Natural killer cell (primary cell): ENCODE data around the gene GRHL1. TPM values are rescaled to one million over a fixed set of nuclear protein-coding genes. Genes with fewer than 3 reads are reported as not detected.

ENCODE experiments used
- ATAC-seq, 3 donors: fragments of 150-1000 bp in 2 of 3; fragments of 200-7000 bp in 1 of 3; cut with Tn5 transposase; 1 replicate in 1 of 3; 2 replicates in 2 of 3; pipeline ENCODE4 v1.10.0; 2021; ENCODE audit warnings: mild to moderate bottlenecking in 2 of 3, moderate library complexity in 2 of 3
- DNase-seq, 2 donors: peaks; one replicate each; pipeline versions ENCODE4 v3.0.0 to v3.0.0-alpha.2; 2013 to 2021; ENCODE audit warnings: mixed read lengths in 1 of 2
- H3K27ac ChIP-seq: one replicate; pipeline ENCODE4 v1.5.1; 2013; ENCODE audit warnings: mild to moderate bottlenecking, low read length
- H3K27me3 ChIP-seq: one replicate; pipeline ENCODE4 v1.6.1; 2013; ENCODE audit warnings: low read length; ENCODE audit not compliant: control insufficient read depth, insufficient read depth
- H3K36me3 ChIP-seq: one replicate; pipeline ENCODE4 v1.6.1; 2013; ENCODE audit warnings: low read length; ENCODE audit not compliant: control insufficient read depth, insufficient read depth
- H3K4me1 ChIP-seq: one replicate; pipeline ENCODE4 v1.6.1; 2013; ENCODE audit warnings: low read length; ENCODE audit not compliant: control insufficient read depth, insufficient read depth
- H3K4me3 ChIP-seq: one replicate; pipeline ENCODE4 v1.5.1; 2013; ENCODE audit warnings: low read length
- H3K9me3 ChIP-seq: one replicate; pipeline ENCODE4 v1.6.1; 2013; ENCODE audit warnings: low read length; ENCODE audit not compliant: control insufficient read depth, insufficient read depth
- H3K27ac Mint-ChIP-seq, 2 donors: one replicate each; pipeline ENCODE4 v1.8.0; 2022; ENCODE audit warnings: mild to moderate bottlenecking in 2 of 2, mixed read lengths in 2 of 2, moderate library complexity in 1 of 2
- H3K27me3 Mint-ChIP-seq, 2 donors: one replicate each; pipeline ENCODE4 v1.8.0; 2022; ENCODE audit warnings: low read depth in 2 of 2, mixed read lengths in 2 of 2
- H3K36me3 Mint-ChIP-seq: one replicate; pipeline ENCODE4 v1.8.0; 2022; ENCODE audit warnings: mixed read lengths
- H3K4me1 Mint-ChIP-seq, 2 donors: one replicate each; pipeline ENCODE4 v1.8.0; 2022; ENCODE audit warnings: mixed read lengths in 2 of 2
- H3K4me3 Mint-ChIP-seq: one replicate; pipeline ENCODE4 v1.8.0; 2022; ENCODE audit warnings: mild to moderate bottlenecking, moderate library complexity, mixed read lengths
- H3K9me3 Mint-ChIP-seq, 2 donors: one replicate each; pipeline ENCODE4 v1.8.0; 2022; ENCODE audit warnings: mixed read lengths in 2 of 2
- WGBS: methylation state at CpG from one replicate; pipeline ENCODE4 v1.1.7; 2013; ENCODE audit warnings: missing lambda C conversion rate; ENCODE audit not compliant: insufficient coverage; 5-methylcytosine and 5-hydroxymethylcytosine counted together
- intact Hi-C: fragments of 100-400 bp; cut with micrococcal nuclease; formaldehyde crosslinking; loops from one replicate; pipeline ENCODE4 v1.14.2; 2022
- total RNA-seq, 4 donors: library from RNA; stranded (reverse); fragments of 120-200 nt in 1 of 4; gene quantifications; one replicate each; pipeline versions ENCODE4 v1.2.3 to v1.2.4, GENCODE V29; 2013 to 2022
- TF ChIP-seq, protein P1 (sequence below): fragments of 200-600 bp; IDR thresholded peaks from one replicate; pipeline ENCODE4 v1.8.0; 2022; ENCODE audit warnings: antibody characterized with exemption

The GRHL1 gene
- total RNA-seq, 3 donors from 2014 or later (not counting 1 experiment from before 2014, with no cell fraction given) = 1.6 to 3.6 (median 3.2) TPM

- Mint-ChIP-seq H3K4me1 (peaks cover 0 to 5% of the 10 kb centered on the region in 2 donors), H3K36me3 (no peaks in the 10 kb centered on the region)
Observed at GRCh38 chr2:10016001-10016801, 64.7 kb downstream of the GRHL1 start.

DNA sequence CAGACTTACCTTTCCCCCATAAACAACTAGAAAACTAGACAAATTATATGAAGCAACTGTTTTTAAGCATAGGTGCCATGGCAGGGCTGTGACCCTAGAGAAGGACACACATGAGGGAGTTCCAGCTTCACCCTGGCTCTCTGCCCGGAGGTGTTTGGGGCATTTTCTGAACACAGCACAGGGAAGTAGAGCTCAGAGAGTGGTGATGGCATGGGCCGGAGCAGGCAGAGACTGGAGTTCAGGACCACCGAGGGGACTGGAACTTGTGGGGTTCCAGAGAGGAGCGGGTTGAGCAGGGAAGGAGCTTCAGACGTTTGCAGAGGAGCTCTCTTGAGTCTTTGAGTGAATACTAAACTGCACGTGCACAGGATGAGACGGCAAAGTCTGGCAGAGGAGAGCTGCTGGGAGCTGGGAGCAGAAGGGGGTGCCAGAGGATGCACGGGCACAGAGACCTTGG is 65.3 kb downstream of the GRHL1 start:
- Mint-ChIP-seq H3K27ac (no peak overlapping the region), H3K27me3 (no peaks in the 10 kb centered on the region), H3K4me3 (no peak overlapping the region), H3K36me3 (no peaks in the 10 kb centered on the region), H3K9me3 (no peaks in the 10 kb centered on the region), H3K4me1 (peaks cover 0 to 5% of the 10 kb centered on the region in 2 donors)
- no peaks in the 10 kb centered on the region for H3K27me3 ChIP-seq
- 93% methylated on average over 8 of the region's 8 CpGs for WGBS
- no peaks in the 10 kb centered on the region for H3K4me1 ChIP-seq
- H3K9me3 ChIP-seq = no peaks in the 10 kb centered on the region
- DNase-seq (no peak), ATAC-seq (no peak)
- no peaks in the 10 kb centered on the region for H3K36me3 ChIP-seq
- TF ChIP-seq, protein P1, sequence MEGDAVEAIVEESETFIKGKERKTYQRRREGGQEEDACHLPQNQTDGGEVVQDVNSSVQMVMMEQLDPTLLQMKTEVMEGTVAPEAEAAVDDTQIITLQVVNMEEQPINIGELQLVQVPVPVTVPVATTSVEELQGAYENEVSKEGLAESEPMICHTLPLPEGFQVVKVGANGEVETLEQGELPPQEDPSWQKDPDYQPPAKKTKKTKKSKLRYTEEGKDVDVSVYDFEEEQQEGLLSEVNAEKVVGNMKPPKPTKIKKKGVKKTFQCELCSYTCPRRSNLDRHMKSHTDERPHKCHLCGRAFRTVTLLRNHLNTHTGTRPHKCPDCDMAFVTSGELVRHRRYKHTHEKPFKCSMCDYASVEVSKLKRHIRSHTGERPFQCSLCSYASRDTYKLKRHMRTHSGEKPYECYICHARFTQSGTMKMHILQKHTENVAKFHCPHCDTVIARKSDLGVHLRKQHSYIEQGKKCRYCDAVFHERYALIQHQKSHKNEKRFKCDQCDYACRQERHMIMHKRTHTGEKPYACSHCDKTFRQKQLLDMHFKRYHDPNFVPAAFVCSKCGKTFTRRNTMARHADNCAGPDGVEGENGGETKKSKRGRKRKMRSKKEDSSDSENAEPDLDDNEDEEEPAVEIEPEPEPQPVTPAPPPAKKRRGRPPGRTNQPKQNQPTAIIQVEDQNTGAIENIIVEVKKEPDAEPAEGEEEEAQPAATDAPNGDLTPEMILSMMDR = no peak
- no peak overlapping the region for H3K4me3 ChIP-seq
- intact Hi-C loops = no loop called here
- H3K27ac ChIP-seq = no peak overlapping the region

More at GRCh38 chr2:10016001-10016801, 64.7 kb downstream of the GRHL1 start:
- H3K36me3 ChIP-seq = no peaks in the 10 kb centered on the region
- no peak overlapping the region for H3K27ac Mint-ChIP-seq
- no peaks in the 10 kb centered on the region for H3K27me3 Mint-ChIP-seq
- no peak overlapping the region for H3K27ac ChIP-seq
- no peaks in the 10 kb centered on the region for H3K9me3 ChIP-seq
- WGBS = 97% methylated on average over 35 of the region's 35 CpGs
- intact Hi-C loops = no loop called here
- ATAC-seq = no peak
- H3K9me3 Mint-ChIP-seq = no peaks in the 10 kb centered on the region
- H3K4me3 ChIP-seq = no peak overlapping the region
- TF ChIP-seq, protein P1 = no peak
- no peak overlapping the region for H3K4me3 Mint-ChIP-seq
- H3K4me1 ChIP-seq = no peaks in the 10 kb centered on the region
- no peak for DNase-seq
- no peaks in the 10 kb centered on the region for H3K27me3 ChIP-seq

GRCh38 chr2:10017313-10017941 is 65.9 kb downstream of the GRHL1 start:
- H3K27me3 ChIP-seq = no peaks in the 10 kb centered on the region
- H3K9me3 ChIP-seq = no peaks in the 10 kb centered on the region
- Mint-ChIP-seq H3K27ac (no peak overlapping the region), H3K9me3 (no peaks in the 10 kb centered on the region), H3K27me3 (no peaks in the 10 kb centered on the region), H3K36me3 (no peaks in the 10 kb centered on the region), H3K4me1 (peaks cover 0 to 5% of the 10 kb centered on the region in 2 donors), H3K4me3 (no peak overlapping the region)
- H3K27ac ChIP-seq = no peak overlapping the region
- no peak for ATAC-seq
- no peak overlapping the region for H3K4me3 ChIP-seq
- H3K36me3 ChIP-seq = no peaks in the 10 kb centered on the region
- no peaks in the 10 kb centered on the region for H3K4me1 ChIP-seq
- 92% methylated on average over 5 of the region's 5 CpGs for WGBS
- DNase-seq = no peak
- TF ChIP-seq, protein P1 = no peak
- intact Hi-C loops = no loop called here
